CD14-positive monocyte (primary cell): ENCODE measurements around the gene RELCH. TPM values are rescaled to one million over a fixed set of nuclear protein-coding genes. Genes with fewer than 3 reads are reported as not detected.

Experiments used
- DNase-seq, 3 donors: peaks; one replicate each; pipeline ENCODE4 v3.0.0-alpha.2; 2011 to 2022
- H2AFZ ChIP-seq: 2 replicates; pipeline ENCODE4 v1.6.0; 2012; ENCODE audit warnings: mild to moderate bottlenecking, low read depth, low read length, inconsistent platforms; ENCODE audit not compliant: insufficient read depth, poor library complexity, severe bottlenecking
- H3K27ac ChIP-seq, 2 donors: 1 replicate in 1 of 2; 2 replicates in 1 of 2; pipeline ENCODE4 v1.5.1; 2012 to 2013; ENCODE audit warnings: low read length in 2 of 2, control low read depth in 1 of 2, inconsistent platforms in 1 of 2, low read depth in 1 of 2, mild to moderate bottlenecking in 1 of 2
- H3K27me3 ChIP-seq, 2 donors: one replicate each; pipeline versions ENCODE4 v1.6.0 to v1.6.1; 2011 to 2013; ENCODE audit warnings: low read length in 2 of 2; ENCODE audit not compliant: control insufficient read depth in 2 of 2, insufficient read depth in 2 of 2
- H3K36me3 ChIP-seq, 2 donors: replicated peaks in 1 of 2; 1 replicate in 1 of 2; 2 replicates in 1 of 2; pipeline versions ENCODE4 v1.5.1 to v1.6.1; 2012 to 2013; ENCODE audit warnings: low read length in 2 of 2, control low read depth in 1 of 2, inconsistent platforms in 1 of 2, mild to moderate bottlenecking in 1 of 2; ENCODE audit not compliant: insufficient read depth in 2 of 2, control insufficient read depth in 1 of 2
- H3K4me1 ChIP-seq, 2 donors: 1 replicate in 1 of 2; 2 replicates in 1 of 2; pipeline versions ENCODE4 v1.5.1 to v1.6.1; 2012 to 2013; ENCODE audit warnings: low read length in 2 of 2, control low read depth in 1 of 2, inconsistent platforms in 1 of 2, mild to moderate bottlenecking in 1 of 2, moderate library complexity in 1 of 2; ENCODE audit not compliant: insufficient read depth in 2 of 2, control insufficient read depth in 1 of 2
- H3K4me2 ChIP-seq: replicated peaks from 2 replicates; pipeline ENCODE3; 2012; ENCODE audit warnings: low read length, moderate library complexity, mild to moderate bottlenecking; ENCODE audit not compliant: poor library complexity, severe bottlenecking; ENCODE audit errors: extremely low read depth
- H3K4me3 ChIP-seq, 3 experiments: fragments of 200-600 bp in 1 of 3; sonication (generic) in 1 of 3; replicated peaks in 1 of 3; 1 replicate in 2 of 3; 2 replicates in 1 of 3; pipeline ENCODE4 v1.5.1; 2011 to 2013; ENCODE audit warnings: low read length in 3 of 3, mild to moderate bottlenecking in 3 of 3, control low read depth in 2 of 3, low read depth in 2 of 3, inconsistent platforms in 1 of 3, moderate library complexity in 1 of 3
- H3K79me2 ChIP-seq: 2 replicates; pipeline ENCODE4 v1.6.0; 2012; ENCODE audit warnings: mild to moderate bottlenecking, control low read depth, inconsistent platforms, low read length, moderate library complexity; ENCODE audit not compliant: insufficient read depth
- H3K9ac ChIP-seq: 2 replicates; pipeline ENCODE4 v1.6.0; 2017; ENCODE audit warnings: low read length, mild to moderate bottlenecking; ENCODE audit not compliant: insufficient read depth, poor library complexity, severe bottlenecking
- H3K9me3 ChIP-seq, 2 donors: replicated peaks in 1 of 2; 1 replicate in 1 of 2; 2 replicates in 1 of 2; pipeline versions ENCODE4 v1.5.1 to v1.6.1; 2012 to 2013; ENCODE audit warnings: low read length in 2 of 2, control low read depth in 1 of 2; ENCODE audit not compliant: control insufficient read depth in 1 of 2, insufficient read depth in 1 of 2
- H4K20me1 ChIP-seq: 2 replicates; pipeline ENCODE4 v1.6.0; 2012; ENCODE audit warnings: mild to moderate bottlenecking, low read length, control low read depth, moderate library complexity; ENCODE audit not compliant: insufficient read depth
- H3K27ac Mint-ChIP-seq, 7 donors: one replicate each; pipeline ENCODE4 v1.8.0; 2020; ENCODE audit warnings: mild to moderate bottlenecking in 7 of 7, mixed read lengths in 7 of 7, moderate library complexity in 6 of 7, inconsistent platforms in 2 of 7
- H3K27me3 Mint-ChIP-seq, 3 donors: one replicate each; pipeline ENCODE4 v1.8.0; 2021 to 2022; ENCODE audit warnings: low read depth in 3 of 3, mild to moderate bottlenecking in 3 of 3, mixed read lengths in 3 of 3, moderate library complexity in 3 of 3, inconsistent platforms in 1 of 3
- H3K36me3 Mint-ChIP-seq, 2 donors: one replicate each; pipeline ENCODE4 v1.8.0; 2020; ENCODE audit warnings: mixed read lengths in 2 of 2, inconsistent platforms in 1 of 2, mild to moderate bottlenecking in 1 of 2
- H3K4me1 Mint-ChIP-seq: one replicate; pipeline ENCODE4 v1.8.0; 2020; ENCODE audit warnings: mild to moderate bottlenecking, mixed read lengths
- H3K4me3 Mint-ChIP-seq, 2 donors: one replicate each; pipeline ENCODE4 v1.8.0; 2020; ENCODE audit warnings: mild to moderate bottlenecking in 2 of 2, mixed read lengths in 2 of 2, moderate library complexity in 1 of 2
- H3K9me3 Mint-ChIP-seq, 7 donors: one replicate each; pipeline ENCODE4 v1.8.0; 2020 to 2022; ENCODE audit warnings: mixed read lengths in 7 of 7, mild to moderate bottlenecking in 6 of 7, moderate library complexity in 6 of 7, inconsistent platforms in 2 of 7
- WGBS: methylation state at CpG from one replicate; pipeline ENCODE4 v1.1.5; 2013; ENCODE audit warnings: missing lambda C conversion rate; ENCODE audit not compliant: insufficient coverage; 5-methylcytosine and 5-hydroxymethylcytosine counted together
- intact Hi-C, 2 donors: fragments of 100-400 bp; cut with micrococcal nuclease; formaldehyde crosslinking; loops; one replicate each; pipeline versions ENCODE4 v1.15.0 to v1.15.1; 2023
- polyA plus RNA-seq, 3 donors: library from polyadenylated mRNA; depleted of rRNA in 1 of 3; unstranded in 2 of 3; stranded (reverse) in 1 of 3; fragments of 300-500 nt in 2 of 3; fragments of >200 nt in 1 of 3; fragmentation: Illumina TruSeq in 2 of 3; gene quantifications; 1 replicate in 2 of 3; 2 replicates in 1 of 3; pipeline ENCODE4 v1.2.3, GENCODE V29; 2012 to 2021
- TF ChIP-seq, protein P1 (sequence below): fragments of 200-600 bp; IDR thresholded peaks from one replicate; pipeline ENCODE4 v1.8.0; 2022; ENCODE audit warnings: antibody characterized with exemption, mild to moderate bottlenecking

The RELCH gene
- polyA plus RNA-seq, 3 donors = 3.8 to 30.4 (median 4.9) TPM

DNA sequence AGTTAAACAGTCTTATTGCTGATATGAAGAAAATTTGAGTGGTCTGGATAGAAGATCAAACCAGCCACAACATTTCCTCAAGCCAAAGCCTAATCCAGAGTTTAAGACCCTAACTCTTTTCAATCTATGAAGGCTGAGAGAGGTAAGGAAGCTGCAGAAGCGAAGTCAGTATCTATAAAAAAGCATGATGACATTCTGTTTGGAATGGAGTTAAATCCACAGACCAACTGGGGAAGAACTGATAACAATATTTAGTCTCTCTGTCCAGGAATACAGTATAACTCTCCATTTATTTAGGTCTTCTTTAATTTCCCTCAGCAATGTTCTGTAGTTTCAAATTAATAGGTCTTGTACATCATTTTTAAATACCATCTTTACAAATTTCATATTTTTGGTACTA, 16.2 kb upstream of the RELCH start:
- Histone ChIP-seq H3K4me2 (no peak overlapping the region), H3K27me3 (no peaks in the 10 kb centered on the region), H3K4me1 (no peaks in the 10 kb centered on the region), H3K27ac (no peak overlapping the region), H2AFZ (no peak overlapping the region), H3K79me2 (peaks cover 8% of the 10 kb centered on the region), H3K9ac (no peak overlapping the region), H3K4me3 (no peak overlapping the region), H3K36me3 (no peaks in the 10 kb centered on the region), H4K20me1 (no peaks in the 10 kb centered on the region), H3K9me3 (peaks cover 0 to 2% of the 10 kb centered on the region in 2 donors)
- Mint-ChIP-seq H3K4me3 (no peak overlapping the region), H3K27ac (no peak overlapping the region), H3K9me3 (peaks cover 0 to 15% (median 3%) of the 10 kb centered on the region in 7 donors), H3K4me1 (peaks cover 11% of the 10 kb centered on the region), H3K27me3 (no peaks in the 10 kb centered on the region), H3K36me3 (peaks cover 6 to 12% of the 10 kb centered on the region in 2 donors)
- TF ChIP-seq, protein P1, sequence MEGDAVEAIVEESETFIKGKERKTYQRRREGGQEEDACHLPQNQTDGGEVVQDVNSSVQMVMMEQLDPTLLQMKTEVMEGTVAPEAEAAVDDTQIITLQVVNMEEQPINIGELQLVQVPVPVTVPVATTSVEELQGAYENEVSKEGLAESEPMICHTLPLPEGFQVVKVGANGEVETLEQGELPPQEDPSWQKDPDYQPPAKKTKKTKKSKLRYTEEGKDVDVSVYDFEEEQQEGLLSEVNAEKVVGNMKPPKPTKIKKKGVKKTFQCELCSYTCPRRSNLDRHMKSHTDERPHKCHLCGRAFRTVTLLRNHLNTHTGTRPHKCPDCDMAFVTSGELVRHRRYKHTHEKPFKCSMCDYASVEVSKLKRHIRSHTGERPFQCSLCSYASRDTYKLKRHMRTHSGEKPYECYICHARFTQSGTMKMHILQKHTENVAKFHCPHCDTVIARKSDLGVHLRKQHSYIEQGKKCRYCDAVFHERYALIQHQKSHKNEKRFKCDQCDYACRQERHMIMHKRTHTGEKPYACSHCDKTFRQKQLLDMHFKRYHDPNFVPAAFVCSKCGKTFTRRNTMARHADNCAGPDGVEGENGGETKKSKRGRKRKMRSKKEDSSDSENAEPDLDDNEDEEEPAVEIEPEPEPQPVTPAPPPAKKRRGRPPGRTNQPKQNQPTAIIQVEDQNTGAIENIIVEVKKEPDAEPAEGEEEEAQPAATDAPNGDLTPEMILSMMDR = no peak
- WGBS = no CpG with 5 or more reads among the region's 1 CpG
- no peak for DNase-seq
- intact Hi-C loops = no loop called here

DNA sequence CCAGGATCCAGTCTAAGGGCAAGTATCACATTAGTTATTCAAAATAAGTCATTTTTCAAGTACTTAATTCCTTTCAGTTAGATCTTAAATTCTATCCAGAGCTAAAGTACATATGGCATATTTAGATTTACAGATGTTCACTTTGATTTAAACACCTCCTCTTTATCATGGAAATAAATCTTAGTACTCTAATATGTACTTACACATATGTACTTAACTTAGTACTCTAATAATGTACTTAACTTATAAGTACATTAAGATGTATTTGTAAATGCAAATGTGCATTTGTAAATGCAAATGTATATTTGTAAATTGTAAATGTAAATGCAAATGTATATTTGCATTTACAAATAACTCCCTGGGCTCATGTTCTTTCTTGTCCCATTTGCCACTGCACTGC, 14.8 kb upstream of the RELCH start:
- Histone ChIP-seq H3K4me1 (no peaks in the 10 kb centered on the region), H3K79me2 (peaks cover 9% of the 10 kb centered on the region), H3K27ac (no peak overlapping the region), H2AFZ (no peak overlapping the region), H3K4me2 (no peak overlapping the region), H3K4me3 (no peak overlapping the region), H3K9me3 (peaks cover 0 to 2% of the 10 kb centered on the region in 2 donors), H3K27me3 (no peaks in the 10 kb centered on the region), H3K36me3 (no peaks in the 10 kb centered on the region), H3K9ac (no peak overlapping the region), H4K20me1 (no peaks in the 10 kb centered on the region)
- Mint-ChIP-seq H3K9me3 (peaks cover 0 to 4% (median 0%) of the 10 kb centered on the region in 7 donors), H3K27me3 (no peaks in the 10 kb centered on the region), H3K27ac (no peak overlapping the region), H3K4me3 (no peak overlapping the region), H3K36me3 (peaks cover 5 to 6% of the 10 kb centered on the region in 2 donors), H3K4me1 (peaks cover 11% of the 10 kb centered on the region)
- TF ChIP-seq, protein P1 = no peak
- no peak for DNase-seq
- intact Hi-C loops = no loop called here
